Fibroblast of lung (primary cell): ENCODE measurements around the gene HHAT.

Source experiments
- EZH2 ChIP-seq: IDR thresholded peaks from 2 replicates; pipeline ENCODE4 v1.5.1; 2012; ENCODE audit warnings: low read length, control low read depth, mild to moderate bottlenecking; ENCODE audit errors: missing control alignments
- TF ChIP-seq, protein P1 (sequence below), 2 donors: IDR thresholded peaks in 1 of 2; conservative IDR thresholded peaks in 1 of 2; 1 replicate in 1 of 2; 2 replicates in 1 of 2; pipeline ENCODE4 v1.5.1; 2011 to 2012; ENCODE audit warnings: low read length in 2 of 2, control low read depth in 1 of 2, inconsistent platforms in 1 of 2, low read depth in 1 of 2, mild to moderate bottlenecking in 1 of 2

DNA sequence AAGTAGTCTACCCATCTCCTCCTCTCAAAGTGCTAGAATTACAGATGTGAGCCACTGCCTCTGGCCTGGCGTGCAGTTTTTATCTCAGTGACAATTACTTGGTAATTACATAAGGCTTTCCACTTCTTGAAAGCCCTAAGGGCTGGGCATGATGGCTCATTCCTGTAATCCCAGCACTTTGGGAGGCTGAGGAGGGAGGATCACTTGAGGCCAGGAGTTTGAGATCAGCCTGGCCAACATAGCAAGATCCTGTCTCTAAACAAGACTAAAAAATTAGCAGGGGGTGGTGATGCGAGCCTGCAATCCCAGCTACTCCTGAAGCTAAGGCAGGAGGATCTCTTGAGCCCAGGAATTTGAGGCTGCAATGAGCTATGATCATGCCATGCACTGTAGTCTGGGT lies 7.7 kb downstream of the HHAT start:
- TF ChIP-seq, protein P1, sequence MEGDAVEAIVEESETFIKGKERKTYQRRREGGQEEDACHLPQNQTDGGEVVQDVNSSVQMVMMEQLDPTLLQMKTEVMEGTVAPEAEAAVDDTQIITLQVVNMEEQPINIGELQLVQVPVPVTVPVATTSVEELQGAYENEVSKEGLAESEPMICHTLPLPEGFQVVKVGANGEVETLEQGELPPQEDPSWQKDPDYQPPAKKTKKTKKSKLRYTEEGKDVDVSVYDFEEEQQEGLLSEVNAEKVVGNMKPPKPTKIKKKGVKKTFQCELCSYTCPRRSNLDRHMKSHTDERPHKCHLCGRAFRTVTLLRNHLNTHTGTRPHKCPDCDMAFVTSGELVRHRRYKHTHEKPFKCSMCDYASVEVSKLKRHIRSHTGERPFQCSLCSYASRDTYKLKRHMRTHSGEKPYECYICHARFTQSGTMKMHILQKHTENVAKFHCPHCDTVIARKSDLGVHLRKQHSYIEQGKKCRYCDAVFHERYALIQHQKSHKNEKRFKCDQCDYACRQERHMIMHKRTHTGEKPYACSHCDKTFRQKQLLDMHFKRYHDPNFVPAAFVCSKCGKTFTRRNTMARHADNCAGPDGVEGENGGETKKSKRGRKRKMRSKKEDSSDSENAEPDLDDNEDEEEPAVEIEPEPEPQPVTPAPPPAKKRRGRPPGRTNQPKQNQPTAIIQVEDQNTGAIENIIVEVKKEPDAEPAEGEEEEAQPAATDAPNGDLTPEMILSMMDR (conservative IDR thresholded peaks at IDR 0.05 in 1 of 2, IDR thresholded peaks at IDR 0.05 in 1 of 2; ENCODE audit: low read depth in 1 of 2, low read length in 2 of 2) = no peak
- no peak for TF ChIP-seq EZH2
